Activated naive CD8-positive, alpha-beta T cell (primary cell): ENCODE results near the gene PVALB.
A peak's percentile ranks its signal among the peaks of the same experiment; 100 is the strongest.

ENCODE experiments used
- H3K27ac Mint-ChIP-seq: one replicate; pipeline ENCODE4 v1.8.0; 2021; ENCODE audit warnings: mixed read lengths
- H3K27me3 Mint-ChIP-seq: one replicate; pipeline ENCODE4 v1.8.0; 2021; ENCODE audit warnings: mixed read lengths
- H3K36me3 Mint-ChIP-seq: one replicate; pipeline ENCODE4 v1.8.0; 2021; ENCODE audit warnings: mixed read lengths
- H3K4me1 Mint-ChIP-seq: one replicate; pipeline ENCODE4 v1.8.0; 2021; ENCODE audit warnings: low read depth, mixed read lengths
- H3K4me3 Mint-ChIP-seq: one replicate; pipeline ENCODE4 v1.8.0; 2021; ENCODE audit warnings: mild to moderate bottlenecking, mixed read lengths
- H3K9me3 Mint-ChIP-seq: one replicate; pipeline ENCODE4 v1.8.0; 2021; ENCODE audit warnings: low read depth, mixed read lengths

Gene PVALB

DNA sequence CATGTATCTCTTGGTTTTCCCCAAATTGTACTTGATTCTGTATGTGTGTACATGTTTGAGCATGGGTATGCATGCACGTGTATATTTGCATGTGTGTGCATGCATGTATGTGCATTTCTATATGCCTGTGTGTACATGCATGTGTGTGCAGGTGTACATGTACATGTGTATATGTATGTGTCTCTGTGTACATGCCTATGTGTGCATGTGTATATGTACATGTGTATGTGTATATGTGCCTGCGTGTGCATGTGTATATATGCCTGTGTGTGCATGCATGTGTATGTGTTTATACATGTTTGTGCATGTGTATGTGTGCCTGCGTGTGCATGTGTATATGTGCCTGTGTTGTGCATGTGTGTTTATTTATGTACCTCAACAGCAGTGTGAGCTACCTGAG, 38.6 kb upstream of the PVALB start:
- no peak overlapping the region for H3K4me3 Mint-ChIP-seq
- H3K36me3 Mint-ChIP-seq: no peaks in the 10 kb centered on the region
- H3K27ac Mint-ChIP-seq: no peak overlapping the region
- peaks cover 19% of the 10 kb centered on the region for H3K4me1 Mint-ChIP-seq
- peaks cover 4% of the 10 kb centered on the region for H3K27me3 Mint-ChIP-seq
- H3K9me3 Mint-ChIP-seq: no peaks in the 10 kb centered on the region

DNA sequence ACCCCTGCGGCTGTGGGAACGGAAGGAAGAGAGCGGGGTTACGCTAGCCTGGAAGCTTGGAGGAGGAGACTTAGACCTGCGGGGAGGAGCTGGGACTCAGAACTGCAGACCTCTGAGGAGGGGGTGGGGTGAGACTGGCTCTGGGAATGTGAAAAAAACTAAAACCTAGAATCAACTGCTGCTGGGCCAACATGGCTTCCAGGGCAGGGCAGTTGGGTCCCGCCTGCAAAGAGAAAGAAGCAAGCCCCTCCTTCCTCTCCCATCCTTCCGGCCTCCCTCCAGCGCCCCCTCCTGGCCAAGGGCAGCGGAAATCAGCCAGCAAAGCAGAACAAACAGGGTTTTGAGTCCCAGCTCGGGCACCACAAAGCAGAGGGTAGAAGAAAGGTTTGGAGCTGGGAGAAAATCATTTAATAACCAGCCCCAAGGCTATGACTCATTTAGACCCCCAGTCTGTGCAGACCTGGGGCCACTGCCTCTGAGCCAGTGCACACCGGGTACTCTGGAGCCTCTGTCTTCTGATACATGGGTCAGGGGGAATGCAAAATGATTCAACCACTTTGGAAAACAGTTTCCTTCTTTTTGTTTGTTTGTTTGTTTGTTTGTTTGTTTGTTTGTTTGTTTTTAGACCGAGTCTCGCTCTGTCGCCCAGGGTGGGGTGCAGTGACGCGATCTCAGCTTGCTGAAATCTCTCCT, 36.7 kb upstream of the PVALB start:
- peak overlapping the region; percentile 82 for H3K27ac Mint-ChIP-seq
- no peaks in the 10 kb centered on the region for H3K9me3 Mint-ChIP-seq
- no peaks in the 10 kb centered on the region for H3K36me3 Mint-ChIP-seq
- H3K4me1 Mint-ChIP-seq: peaks cover 18% of the 10 kb centered on the region
- H3K27me3 Mint-ChIP-seq: peaks cover 8% of the 10 kb centered on the region
- H3K4me3 Mint-ChIP-seq: peak overlapping the region; percentile 67

DNA sequence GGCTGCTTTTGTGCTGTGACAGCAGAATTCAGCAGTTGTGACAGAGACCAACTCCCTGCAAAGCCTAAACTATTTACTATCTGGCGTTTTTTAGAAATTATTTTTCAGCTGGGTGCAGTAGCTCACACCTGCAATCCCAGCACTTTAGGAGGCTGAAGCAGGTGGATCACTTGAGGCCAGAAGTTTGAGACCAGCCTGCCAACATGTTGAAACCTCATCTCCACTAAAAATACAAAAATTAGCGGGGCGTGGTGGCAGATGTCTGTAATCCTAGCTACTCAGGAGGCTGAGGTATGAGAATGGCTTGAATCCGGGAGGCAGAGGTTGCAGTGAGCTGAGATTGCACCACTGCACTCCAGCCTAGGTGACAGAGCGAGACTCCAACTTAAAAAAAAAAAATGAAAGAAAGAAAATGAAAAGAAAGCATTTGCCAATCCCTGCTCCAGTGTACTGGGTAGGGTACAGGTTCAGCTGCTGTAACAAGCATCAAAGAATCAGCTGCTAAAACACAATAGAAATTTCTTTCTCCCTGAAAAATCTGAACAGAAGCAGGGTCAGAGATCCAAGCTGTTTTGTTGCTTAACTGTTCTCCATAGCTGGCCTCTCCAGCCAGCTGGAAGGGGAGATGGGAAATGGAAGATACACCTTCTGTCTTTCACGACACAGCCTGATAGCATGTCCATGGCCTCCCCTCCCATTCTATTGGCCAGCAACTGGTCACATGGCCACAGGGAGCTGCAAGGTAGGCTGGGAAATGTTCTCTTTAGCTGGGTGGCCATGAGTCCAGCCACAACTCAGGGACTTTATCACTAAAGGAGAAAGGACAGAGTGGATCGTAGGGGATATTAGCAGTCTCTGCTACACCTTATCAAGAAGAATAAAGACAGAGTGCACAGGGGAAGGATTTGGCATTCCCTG, 35.5 kb upstream of the PVALB start:
- Mint-ChIP-seq H3K4me1 (peaks cover 18% of the 10 kb centered on the region), H3K9me3 (no peaks in the 10 kb centered on the region), H3K36me3 (no peaks in the 10 kb centered on the region), H3K27ac (no peak overlapping the region), H3K4me3 (no peak overlapping the region), H3K27me3 (peaks cover 9% of the 10 kb centered on the region)

DNA sequence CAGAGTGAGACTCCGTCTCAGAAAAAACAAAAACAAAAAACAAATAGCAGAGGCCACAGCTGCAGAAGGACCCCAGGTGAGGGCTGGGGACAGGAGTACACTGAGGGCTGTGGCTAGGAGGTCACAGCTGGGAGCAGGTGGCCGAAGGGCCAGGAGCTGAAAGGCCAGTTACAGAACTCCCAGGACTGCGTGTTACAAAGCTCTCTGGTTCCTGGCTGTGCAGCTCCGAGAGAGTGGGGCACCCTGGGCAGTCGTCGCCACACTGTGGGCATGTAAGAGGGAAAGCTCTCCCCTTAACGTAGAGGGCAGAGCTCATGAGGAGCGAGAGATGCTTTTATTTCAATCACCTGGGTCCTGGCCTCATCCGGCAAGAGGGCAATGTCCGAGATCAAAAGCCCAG, 33.8 kb upstream of the PVALB start:
- peaks cover 9% of the 10 kb centered on the region for H3K27me3 Mint-ChIP-seq
- no peaks in the 10 kb centered on the region for H3K9me3 Mint-ChIP-seq
- H3K27ac Mint-ChIP-seq: no peak overlapping the region
- no peaks in the 10 kb centered on the region for H3K36me3 Mint-ChIP-seq
- H3K4me3 Mint-ChIP-seq: no peak overlapping the region
- peaks cover 13% of the 10 kb centered on the region for H3K4me1 Mint-ChIP-seq

DNA sequence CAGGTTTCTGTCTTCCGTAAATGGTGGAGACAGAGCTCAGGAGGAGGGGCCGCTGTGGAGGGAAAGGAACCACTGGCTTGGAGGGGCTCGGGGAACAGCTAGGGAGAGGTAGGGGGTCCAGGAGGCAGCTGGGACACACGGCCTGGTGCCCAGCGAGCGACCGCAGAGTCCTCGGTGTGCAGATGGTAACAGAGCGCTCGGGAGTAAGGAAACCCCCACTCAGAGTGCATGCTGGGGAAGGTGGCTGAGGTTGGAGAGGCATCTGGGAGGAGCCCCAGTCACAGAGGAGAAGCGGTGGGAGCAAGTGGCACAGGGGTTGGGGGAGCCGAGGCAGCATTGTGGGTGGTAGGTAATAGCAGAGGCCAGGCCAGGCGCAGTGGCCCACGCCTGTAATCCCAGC, 33.2 kb upstream of the PVALB start:
- Mint-ChIP-seq H3K27ac (no peak overlapping the region), H3K27me3 (peaks cover 11% of the 10 kb centered on the region), H3K36me3 (no peaks in the 10 kb centered on the region), H3K4me1 (peaks cover 12% of the 10 kb centered on the region), H3K4me3 (no peak overlapping the region), H3K9me3 (no peaks in the 10 kb centered on the region)

DNA sequence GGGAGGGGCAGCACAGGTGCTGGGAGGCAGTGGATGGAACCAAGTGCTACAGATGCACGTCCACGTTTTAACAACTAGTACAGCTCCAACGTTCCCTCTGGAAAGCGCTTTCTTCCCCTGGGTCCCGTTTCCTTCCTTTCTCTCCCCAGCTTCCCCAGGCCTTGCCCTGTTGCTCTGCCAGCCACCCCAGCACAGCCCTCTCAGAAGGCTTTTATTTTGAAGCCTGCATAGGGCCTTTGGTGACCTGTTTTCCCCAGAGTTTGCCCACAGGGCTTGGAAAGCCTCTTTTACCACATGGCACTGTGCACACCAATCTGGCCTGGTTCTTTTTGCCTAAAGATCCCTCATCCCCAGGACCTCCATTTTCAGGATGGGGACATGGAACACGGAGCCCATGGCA, 30.1 kb upstream of the PVALB start:
- Mint-ChIP-seq H3K27ac (no peak overlapping the region), H3K9me3 (no peaks in the 10 kb centered on the region), H3K4me1 (no peaks in the 10 kb centered on the region), H3K36me3 (no peaks in the 10 kb centered on the region), H3K27me3 (peaks cover 24% of the 10 kb centered on the region), H3K4me3 (no peak overlapping the region)

DNA sequence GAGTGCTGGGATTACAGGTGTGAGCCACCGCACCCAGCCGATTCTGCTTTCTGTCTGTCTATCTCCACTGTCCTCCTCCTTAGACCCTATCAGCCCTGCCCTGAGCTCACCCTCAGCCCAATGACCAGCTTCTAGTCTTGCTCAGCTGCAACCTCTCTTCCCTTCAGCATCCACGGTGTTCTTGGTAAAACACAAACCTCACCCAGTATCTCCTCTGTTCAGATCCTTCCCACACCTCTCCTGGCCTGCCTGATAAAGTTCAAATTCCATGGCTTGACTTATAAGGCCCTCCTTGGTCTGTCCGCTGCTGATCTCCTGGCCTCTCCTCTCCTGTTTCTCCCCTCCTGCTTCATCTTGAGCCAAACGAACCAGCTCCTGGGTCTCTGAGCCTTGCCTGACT, 29.4 kb upstream of the PVALB start:
- Mint-ChIP-seq H3K4me1 (no peaks in the 10 kb centered on the region), H3K4me3 (no peak overlapping the region), H3K9me3 (no peaks in the 10 kb centered on the region), H3K27ac (no peak overlapping the region), H3K27me3 (peaks cover 30% of the 10 kb centered on the region), H3K36me3 (no peaks in the 10 kb centered on the region)

DNA sequence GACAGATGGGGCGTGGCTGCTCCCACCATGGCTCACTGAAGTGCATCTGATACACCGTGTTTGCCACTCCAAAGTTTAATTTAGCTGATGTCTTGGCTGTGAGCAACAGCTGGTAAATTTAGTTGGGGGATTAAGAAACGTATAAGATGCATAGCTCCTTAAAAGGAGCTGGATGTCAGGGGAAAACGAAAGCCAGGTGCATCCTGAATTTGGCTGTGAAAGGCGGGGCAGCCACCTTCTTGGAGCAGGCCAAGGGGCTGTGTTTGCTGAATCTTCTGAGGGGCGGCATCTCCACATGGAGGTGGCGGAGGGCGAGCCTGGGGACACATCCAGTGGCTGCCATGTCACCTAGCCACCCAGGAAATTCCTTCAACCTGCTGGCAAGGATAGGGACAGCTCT, 23.3 kb upstream of the PVALB start:
- peaks cover 39% of the 10 kb centered on the region for H3K27me3 Mint-ChIP-seq

DNA sequence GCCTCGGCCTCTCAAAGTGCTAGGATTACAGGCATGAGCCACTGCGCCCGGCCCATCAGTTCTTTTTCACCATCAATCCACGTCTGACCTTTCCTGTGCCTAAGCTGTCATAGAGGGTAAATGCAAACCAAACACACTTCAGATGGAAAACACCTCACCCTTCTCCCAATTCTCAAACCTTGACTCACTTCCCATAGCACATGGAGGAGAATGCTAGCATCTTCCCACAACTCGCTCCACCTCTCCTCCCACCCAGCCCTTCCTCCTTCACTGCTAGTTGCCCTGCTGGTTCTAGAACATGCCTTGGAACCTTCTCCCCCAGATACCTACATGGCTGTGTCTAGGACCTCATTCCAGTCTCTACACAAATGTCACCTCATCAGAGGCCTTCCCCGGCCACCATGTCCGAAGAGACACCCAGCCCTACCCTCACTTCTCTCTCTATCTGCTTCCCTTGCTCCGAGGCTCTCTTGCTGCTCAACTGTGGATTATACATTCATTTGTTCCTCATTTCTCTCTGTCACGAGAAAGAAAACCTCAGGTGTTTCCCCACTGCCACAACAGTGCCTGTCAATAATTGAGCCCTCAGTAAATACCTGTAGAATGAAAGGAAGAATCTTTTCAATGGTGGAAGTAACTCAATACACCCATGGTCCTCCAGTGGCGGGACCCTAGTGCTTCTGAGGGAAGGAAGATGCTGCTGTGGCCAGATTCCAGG, 22.7 kb upstream of the PVALB start:
- H3K4me1 Mint-ChIP-seq: no peaks in the 10 kb centered on the region
- H3K27ac Mint-ChIP-seq: no peak overlapping the region
- peaks cover 38% of the 10 kb centered on the region for H3K27me3 Mint-ChIP-seq
- H3K4me3 Mint-ChIP-seq: no peak overlapping the region
- H3K36me3 Mint-ChIP-seq: no peaks in the 10 kb centered on the region
- H3K9me3 Mint-ChIP-seq: no peaks in the 10 kb centered on the region

More for the DNA sequence above, 23.3 kb upstream of the PVALB start:
- H3K9me3 Mint-ChIP-seq: no peaks in the 10 kb centered on the region
- no peaks in the 10 kb centered on the region for H3K4me1 Mint-ChIP-seq
- no peak overlapping the region for H3K27ac Mint-ChIP-seq
- no peaks in the 10 kb centered on the region for H3K36me3 Mint-ChIP-seq
- no peak overlapping the region for H3K4me3 Mint-ChIP-seq

DNA sequence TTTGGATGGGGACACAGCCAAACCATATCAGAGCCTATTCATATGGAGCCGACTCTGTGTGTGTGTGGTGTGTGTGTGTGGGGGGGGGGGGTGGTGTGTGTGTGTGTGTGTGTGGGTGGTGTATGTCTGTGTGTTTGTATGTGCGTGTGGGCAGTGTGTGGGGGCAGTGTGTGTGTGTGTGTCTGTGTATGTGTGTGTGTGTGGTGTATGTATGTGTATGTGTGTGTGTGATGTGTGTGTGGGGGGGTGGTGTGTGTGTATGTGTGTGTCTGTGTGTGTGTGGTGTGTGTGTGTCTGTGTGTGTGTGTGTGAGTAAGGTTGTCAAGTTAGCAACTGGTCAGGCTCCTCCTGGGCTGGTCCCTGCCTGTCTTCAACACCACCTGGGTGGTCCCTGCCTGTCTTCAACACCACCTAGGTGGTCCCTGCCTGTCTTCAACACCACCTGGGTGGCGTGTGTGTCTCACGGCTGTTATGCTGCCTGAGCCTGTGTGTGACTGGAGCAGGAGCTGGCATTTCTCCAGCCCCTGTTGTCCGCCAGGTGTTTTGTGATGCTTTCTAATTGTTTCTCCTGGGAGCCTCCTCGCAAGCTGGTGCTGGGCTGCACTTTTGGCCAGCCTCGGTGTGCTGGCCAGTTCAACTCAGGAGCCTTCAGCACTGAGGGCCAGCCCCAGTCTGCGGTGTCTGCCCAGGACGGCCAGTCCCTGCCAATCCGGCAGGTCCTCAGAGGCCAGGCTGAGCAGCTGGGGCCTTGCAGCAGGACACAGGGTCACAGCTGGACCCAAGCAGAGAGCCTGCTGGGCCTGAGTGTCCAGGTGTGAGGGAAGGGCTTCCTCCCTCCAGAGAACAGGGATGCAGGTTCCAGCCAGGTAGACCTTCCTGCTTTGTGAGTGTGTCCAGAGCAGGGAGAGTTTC, 21.5 kb upstream of the PVALB start:
- no peaks in the 10 kb centered on the region for H3K9me3 Mint-ChIP-seq
- no peak overlapping the region for H3K27ac Mint-ChIP-seq
- peaks cover 35% of the 10 kb centered on the region for H3K27me3 Mint-ChIP-seq
- no peaks in the 10 kb centered on the region for H3K36me3 Mint-ChIP-seq
- no peak overlapping the region for H3K4me3 Mint-ChIP-seq
- no peaks in the 10 kb centered on the region for H3K4me1 Mint-ChIP-seq

DNA sequence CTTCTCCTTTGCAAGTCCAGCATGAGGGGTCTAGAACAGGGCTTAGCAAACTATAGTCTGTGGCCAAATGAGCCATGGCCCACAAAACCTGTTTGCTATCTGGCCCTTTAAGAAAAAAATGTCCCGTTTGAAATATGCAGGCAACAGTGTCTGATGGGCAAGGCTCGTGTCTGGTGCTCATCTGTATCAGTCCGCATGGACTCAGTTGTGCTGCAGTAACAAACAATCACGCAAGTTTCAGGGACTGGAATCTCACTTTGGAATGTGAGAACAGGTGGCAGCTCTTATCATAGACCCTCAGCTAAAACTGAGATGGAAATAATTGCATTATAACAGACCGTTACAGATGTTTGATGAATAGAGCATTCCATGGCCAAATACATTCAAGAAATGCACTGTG, 19.1 kb upstream of the PVALB start:
- H3K36me3 Mint-ChIP-seq: no peaks in the 10 kb centered on the region
- peaks cover 9% of the 10 kb centered on the region for H3K4me1 Mint-ChIP-seq
- H3K9me3 Mint-ChIP-seq: no peaks in the 10 kb centered on the region
- H3K4me3 Mint-ChIP-seq: no peak overlapping the region
- H3K27ac Mint-ChIP-seq: no peak overlapping the region
- H3K27me3 Mint-ChIP-seq: peaks cover 42% of the 10 kb centered on the region

DNA sequence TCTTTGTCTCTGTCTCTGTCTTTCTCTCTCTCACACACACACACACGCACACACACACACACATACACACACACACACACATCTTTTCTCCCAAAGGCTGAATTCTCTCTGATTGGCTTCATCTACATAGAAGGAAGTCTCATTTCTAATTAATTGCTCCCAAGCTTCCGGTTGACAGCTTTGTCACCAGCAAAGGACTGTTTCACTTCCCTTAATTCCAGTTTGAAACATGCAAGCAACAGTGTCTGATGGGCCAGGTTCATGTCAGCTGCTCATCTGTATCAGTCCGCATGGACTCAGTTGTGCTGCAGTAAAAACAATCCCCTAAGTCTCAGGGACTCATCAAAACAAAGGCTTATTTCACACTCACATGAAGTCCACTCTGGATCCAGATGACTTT, 16.2 kb upstream of the PVALB start:
- H3K4me3 Mint-ChIP-seq: no peak overlapping the region
- peaks cover 26% of the 10 kb centered on the region for H3K4me1 Mint-ChIP-seq
- H3K9me3 Mint-ChIP-seq: no peaks in the 10 kb centered on the region
- H3K27ac Mint-ChIP-seq: no peak overlapping the region
- H3K27me3 Mint-ChIP-seq: peaks cover 48% of the 10 kb centered on the region
- no peaks in the 10 kb centered on the region for H3K36me3 Mint-ChIP-seq

DNA sequence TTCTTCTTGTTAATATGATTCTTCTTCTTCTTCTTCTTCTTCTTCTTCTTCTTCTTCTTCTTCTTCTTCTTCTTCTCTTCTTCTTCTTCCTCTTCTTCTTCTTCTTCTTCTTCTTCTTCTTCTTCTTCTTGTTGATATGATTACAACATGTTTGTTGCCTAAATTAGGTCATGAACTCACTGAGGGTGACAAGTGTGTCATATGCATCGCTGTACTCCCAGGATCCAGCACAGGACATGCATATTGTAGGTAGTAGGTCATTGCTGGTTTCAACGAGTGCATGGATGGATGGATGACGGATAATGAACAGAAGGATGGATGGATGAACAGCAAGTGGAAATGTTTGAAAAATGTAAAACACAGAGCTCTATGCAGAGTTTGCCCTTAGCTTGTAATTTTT, 14.9 kb upstream of the PVALB start:
- H3K27me3 Mint-ChIP-seq: peaks cover 44% of the 10 kb centered on the region

DNA sequence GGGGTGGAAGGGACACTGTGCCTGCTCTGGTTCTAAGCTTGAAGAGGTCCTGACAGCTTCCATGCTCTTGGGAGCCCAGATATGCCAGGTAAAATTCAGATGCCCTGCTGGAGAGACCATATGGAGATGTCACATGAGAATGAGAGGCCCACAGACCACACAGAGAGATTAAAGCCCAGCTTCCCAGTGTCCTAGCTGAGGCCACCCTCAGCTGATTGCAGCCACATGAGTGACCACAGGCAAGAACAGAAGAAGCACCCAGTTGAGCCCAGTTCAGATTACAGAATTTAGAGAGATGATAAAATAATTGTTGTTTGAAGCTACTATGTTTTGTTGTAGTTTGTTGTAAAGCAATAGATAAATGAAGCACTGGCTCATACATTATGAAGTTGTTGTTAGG, 14.4 kb upstream of the PVALB start:
- H3K4me3 Mint-ChIP-seq: no peak overlapping the region

More for the DNA sequence above, 14.9 kb upstream of the PVALB start:
- Mint-ChIP-seq H3K36me3 (no peaks in the 10 kb centered on the region), H3K4me3 (no peak overlapping the region), H3K4me1 (peaks cover 26% of the 10 kb centered on the region), H3K9me3 (no peaks in the 10 kb centered on the region), H3K27ac (no peak overlapping the region)

More for the DNA sequence above, 14.4 kb upstream of the PVALB start:
- peaks cover 26% of the 10 kb centered on the region for H3K4me1 Mint-ChIP-seq
- H3K36me3 Mint-ChIP-seq: no peaks in the 10 kb centered on the region
- H3K27me3 Mint-ChIP-seq: peaks cover 47% of the 10 kb centered on the region
- no peaks in the 10 kb centered on the region for H3K9me3 Mint-ChIP-seq
- H3K27ac Mint-ChIP-seq: no peak overlapping the region
